ENCODE data around the gene PACS2.

DNA sequence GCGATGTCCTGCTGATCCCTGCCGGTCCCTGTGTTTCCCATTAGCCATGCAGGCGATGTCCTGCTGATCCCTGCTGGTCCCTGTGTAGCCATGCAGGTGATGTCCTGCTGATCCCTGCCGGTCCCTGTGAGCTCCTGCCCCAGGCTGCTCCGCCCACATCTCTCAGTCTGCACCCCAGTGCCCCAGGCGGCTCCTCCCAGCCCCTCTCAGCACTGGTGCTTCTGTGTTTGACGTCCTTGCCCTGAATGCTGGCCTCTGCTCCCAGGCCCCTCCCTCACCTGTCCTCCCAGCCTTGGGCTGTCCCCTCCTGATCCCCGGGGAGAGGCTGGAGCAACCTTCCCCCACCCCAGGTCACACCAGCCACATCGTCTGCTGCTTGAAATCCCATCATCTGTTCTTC, 42.4 kb downstream of the PACS2 start:
- TF ChIP-seq, protein P1, sequence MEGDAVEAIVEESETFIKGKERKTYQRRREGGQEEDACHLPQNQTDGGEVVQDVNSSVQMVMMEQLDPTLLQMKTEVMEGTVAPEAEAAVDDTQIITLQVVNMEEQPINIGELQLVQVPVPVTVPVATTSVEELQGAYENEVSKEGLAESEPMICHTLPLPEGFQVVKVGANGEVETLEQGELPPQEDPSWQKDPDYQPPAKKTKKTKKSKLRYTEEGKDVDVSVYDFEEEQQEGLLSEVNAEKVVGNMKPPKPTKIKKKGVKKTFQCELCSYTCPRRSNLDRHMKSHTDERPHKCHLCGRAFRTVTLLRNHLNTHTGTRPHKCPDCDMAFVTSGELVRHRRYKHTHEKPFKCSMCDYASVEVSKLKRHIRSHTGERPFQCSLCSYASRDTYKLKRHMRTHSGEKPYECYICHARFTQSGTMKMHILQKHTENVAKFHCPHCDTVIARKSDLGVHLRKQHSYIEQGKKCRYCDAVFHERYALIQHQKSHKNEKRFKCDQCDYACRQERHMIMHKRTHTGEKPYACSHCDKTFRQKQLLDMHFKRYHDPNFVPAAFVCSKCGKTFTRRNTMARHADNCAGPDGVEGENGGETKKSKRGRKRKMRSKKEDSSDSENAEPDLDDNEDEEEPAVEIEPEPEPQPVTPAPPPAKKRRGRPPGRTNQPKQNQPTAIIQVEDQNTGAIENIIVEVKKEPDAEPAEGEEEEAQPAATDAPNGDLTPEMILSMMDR (IDR thresholded peaks at IDR 0.05), result no peak
- no peak for TF ChIP-seq POLR2A (IDR thresholded peaks at IDR 0.05)

All from breast epithelium (tissue), 3 donors.